Fibroblast of skin of back (primary cell): ENCODE results near the gene CNOT6. TPM values are rescaled to one million over a fixed set of nuclear protein-coding genes. Genes with fewer than 3 reads are reported as not detected.
A peak's percentile ranks its signal among the peaks of the same experiment; 100 is the strongest.
"Not testable (repeated sequence)": the region's sequence is repeated elsewhere in the genome, so short reads cannot be mapped to it uniquely, and the experiment has no call there.

ENCODE experiments used
- DNase-seq: peaks from one replicate; pipeline ENCODE4 v3.0.0-alpha.2; 2013
- polyA plus RNA-seq, 2 experiments: library from polyadenylated mRNA; unstranded; fragments of 120-200 nt; gene quantifications; one replicate each; pipeline ENCODE4 v1.2.1, GENCODE V29; 2013; ENCODE audit not compliant: insufficient read length in 2 of 2

The CNOT6 gene
- polyA plus RNA-seq (2013, experiment 1 of 2; ENCODE audit: insufficient read length) = 15.4 TPM
- 12.9 TPM for polyA plus RNA-seq (2013, experiment 2 of 2; ENCODE audit: insufficient read length)

GRCh38 chr5:180494060-180494509, at the start of gene CNOT6:
CNOT6 (plus strand) TSS chr5:180494379; CDS start chr5:180529277, 34,898 bp downstream.
- DNase-seq = peak; percentile 92

- no peak for DNase-seq
Measured at GRCh38 chr5:180454752-180455151, 39.4 kb upstream of the CNOT6 start.

GRCh38 chr5:180455872-180456271, 38.3 kb upstream of the CNOT6 start:
- DNase-seq = no peak

GRCh38 chr5:180456792-180457191, 37.4 kb upstream of the CNOT6 start:
- DNase-seq = no peak

- not testable (repeated sequence) for DNase-seq
Measured at GRCh38 chr5:180458852-180459673, 35.1 kb upstream of the CNOT6 start.

- DNase-seq = not testable (repeated sequence)
Measured at GRCh38 chr5:180459674-180460142, 34.5 kb upstream of the CNOT6 start.

- no peak for DNase-seq
Measured at GRCh38 chr5:180460834-180461233, 33.3 kb upstream of the CNOT6 start.

- no peak for DNase-seq
Measured at GRCh38 chr5:180461303-180461702, 32.9 kb upstream of the CNOT6 start.

GRCh38 chr5:180463216-180463900, 30.8 kb upstream of the CNOT6 start:
- DNase-seq = no peak

- DNase-seq = no peak
Measured at GRCh38 chr5:180463916-180464602, 30.1 kb upstream of the CNOT6 start.

GRCh38 chr5:180464603-180464970, 29.6 kb upstream of the CNOT6 start:
- no peak for DNase-seq

- DNase-seq = not testable (repeated sequence)
Measured at GRCh38 chr5:180465052-180465451, 29.1 kb upstream of the CNOT6 start.

GRCh38 chr5:180466316-180466715, 27.9 kb upstream of the CNOT6 start:
- DNase-seq = no peak

GRCh38 chr5:180467028-180467975, 26.9 kb upstream of the CNOT6 start:
- no peak for DNase-seq

- DNase-seq = no peak
Measured at GRCh38 chr5:180467989-180468731, 26.0 kb upstream of the CNOT6 start.

- DNase-seq = no peak
Measured at GRCh38 chr5:180468732-180469585, 25.2 kb upstream of the CNOT6 start.

- DNase-seq = no peak
Measured at GRCh38 chr5:180469586-180469865, 24.7 kb upstream of the CNOT6 start.

- no peak for DNase-seq
Measured at GRCh38 chr5:180469866-180470265, 24.3 kb upstream of the CNOT6 start.

- DNase-seq = no peak
Measured at GRCh38 chr5:180470361-180470760, 23.8 kb upstream of the CNOT6 start.

GRCh38 chr5:180470966-180471582, 23.1 kb upstream of the CNOT6 start:
- peak; percentile 59 for DNase-seq
